ENCODE results near the gene MYH10.
A peak's percentile ranks its signal among the peaks of the same experiment; 100 is the strongest.

MYH10 gene

GRCh38 chr17:8649157-8650118 lies 18.9 kb upstream of the MYH10 start:
- DNase-seq = no peak

DNA sequence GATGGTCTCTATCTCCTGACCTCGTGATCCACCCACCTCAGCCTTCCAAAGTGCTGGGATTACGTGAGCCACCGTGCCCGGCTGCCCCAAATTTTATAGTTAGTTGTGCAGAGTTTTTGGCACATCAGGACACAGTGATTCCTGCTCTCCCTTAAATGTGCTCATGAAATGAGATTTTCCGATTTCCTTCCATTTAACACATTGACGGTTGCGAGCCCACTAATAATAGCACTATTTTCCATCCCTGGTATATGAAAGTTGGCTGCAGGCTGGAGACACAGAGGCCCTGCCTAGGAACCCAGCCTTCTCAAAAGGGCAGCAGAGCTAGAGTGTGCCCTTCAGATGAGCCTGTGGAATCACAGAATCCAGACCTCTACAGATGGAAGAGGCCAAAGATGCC lies 17.4 kb upstream of the MYH10 start:
- no peak for DNase-seq

DNA sequence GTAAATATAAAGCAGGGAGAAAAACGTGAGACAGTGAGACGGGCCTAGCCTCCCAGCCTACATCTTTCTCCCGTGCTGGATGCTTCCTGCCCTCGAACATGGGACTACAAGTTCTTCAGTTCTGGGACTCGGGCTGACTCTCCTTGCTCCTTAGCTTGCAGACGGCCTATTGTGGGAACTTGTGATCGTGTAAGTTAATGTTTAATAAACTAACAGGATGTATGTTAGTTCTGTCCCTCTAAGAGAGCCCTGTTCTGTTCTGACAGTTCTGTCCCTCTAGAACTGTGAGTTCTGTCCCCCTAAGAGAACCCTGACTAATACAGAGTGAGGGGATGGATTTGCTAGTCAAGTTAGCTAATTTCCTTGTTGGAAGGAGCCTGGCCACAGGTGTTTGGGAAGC lies 16.7 kb upstream of the MYH10 start:
- no peak for DNase-seq

DNA sequence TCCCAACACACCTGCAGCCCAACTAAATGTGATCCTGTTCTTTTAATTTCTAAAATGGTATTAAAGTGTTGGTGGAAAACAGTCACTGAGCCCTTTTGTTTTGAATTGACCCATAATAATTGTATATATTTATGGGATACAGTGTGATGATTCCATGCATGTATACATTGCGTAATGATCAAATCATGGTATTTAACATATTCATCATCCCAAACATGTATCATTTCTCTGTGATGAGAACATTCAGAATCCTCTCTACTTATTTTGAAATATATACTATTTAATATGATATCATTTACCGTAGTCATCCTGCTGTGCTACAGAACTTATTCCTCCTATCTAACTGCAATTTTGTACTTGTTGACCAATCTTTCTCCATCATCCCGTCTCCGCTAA lies 14.0 kb upstream of the MYH10 start:
- no peak for DNase-seq

GRCh38 chr17:8643855-8644506 lies 13.5 kb upstream of the MYH10 start:
- DNase-seq = no peak

- no peak for DNase-seq
Measured at GRCh38 chr17:8639709-8640108, 9.2 kb upstream of the MYH10 start.

GRCh38 chr17:8632061-8632460 lies 1.5 kb upstream of the MYH10 start:
- DNase-seq = no peak

DNA sequence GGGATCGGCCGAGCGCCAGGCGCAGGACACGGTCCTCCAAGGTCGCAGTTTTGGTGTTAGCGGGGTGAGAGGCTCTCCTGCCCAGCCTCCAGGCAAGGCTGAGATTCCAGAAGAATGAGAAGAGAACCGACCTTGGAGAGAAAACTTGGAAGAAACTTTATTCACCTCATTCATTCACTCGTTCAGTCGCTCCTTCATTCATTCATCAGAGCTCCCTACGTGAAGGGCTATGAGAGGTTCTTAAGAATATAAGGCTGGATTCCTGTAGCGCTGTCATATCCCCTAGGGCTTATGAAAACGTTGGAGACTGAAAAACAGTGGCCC lies 991 bp upstream of the MYH10 start:
- DNase-seq = no peak

GRCh38 chr17:8630802-8631553 lies 453 bp upstream of the MYH10 start:
- peak; percentile 52 to 99 (median 98) for DNase-seq

DNA sequence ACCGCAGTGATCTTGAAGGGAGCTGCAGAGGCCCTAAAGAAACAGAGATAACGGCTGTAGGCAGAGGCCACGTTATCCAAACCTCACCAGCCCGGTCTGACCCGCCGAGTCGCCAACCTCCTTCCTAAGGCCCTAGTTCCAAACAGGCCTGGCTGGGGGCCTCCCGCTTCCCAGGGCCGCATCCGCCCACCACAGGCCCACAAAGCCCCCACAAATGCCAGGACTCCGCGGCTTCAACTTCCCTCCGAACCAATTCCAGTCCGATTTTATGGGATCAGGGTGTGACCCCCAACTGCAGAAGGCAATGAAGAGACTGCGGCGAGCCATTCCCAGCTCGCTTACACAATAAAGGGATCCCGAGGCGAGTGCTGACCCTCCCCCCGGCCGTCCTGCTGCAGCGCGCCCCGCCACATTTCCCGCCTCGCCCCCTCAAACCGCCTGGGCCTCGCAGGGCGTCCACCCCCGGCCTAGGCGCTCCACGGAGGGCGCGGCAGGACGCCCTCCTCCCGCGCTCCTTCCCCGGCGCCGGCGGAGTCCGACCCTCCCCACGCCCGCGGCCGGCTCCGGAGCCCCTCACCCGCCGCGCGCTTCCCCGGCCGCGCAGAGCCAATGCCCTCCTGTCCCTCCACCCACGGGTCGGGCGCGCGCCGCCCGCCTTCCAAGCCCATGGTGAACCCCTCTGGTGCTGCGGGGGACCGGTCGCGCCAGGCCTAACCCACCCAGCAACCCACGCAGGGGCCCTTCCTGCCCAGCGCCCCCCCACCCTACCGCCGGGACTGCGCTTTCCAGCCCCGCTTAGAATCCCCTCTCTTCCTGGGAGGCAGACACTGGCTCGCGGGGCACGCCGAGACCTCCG lies 926 bp downstream of the MYH10 start:
- DNase-seq = peak in 30 of 56 donors; percentile 2 to 66 (median 28)

DNA sequence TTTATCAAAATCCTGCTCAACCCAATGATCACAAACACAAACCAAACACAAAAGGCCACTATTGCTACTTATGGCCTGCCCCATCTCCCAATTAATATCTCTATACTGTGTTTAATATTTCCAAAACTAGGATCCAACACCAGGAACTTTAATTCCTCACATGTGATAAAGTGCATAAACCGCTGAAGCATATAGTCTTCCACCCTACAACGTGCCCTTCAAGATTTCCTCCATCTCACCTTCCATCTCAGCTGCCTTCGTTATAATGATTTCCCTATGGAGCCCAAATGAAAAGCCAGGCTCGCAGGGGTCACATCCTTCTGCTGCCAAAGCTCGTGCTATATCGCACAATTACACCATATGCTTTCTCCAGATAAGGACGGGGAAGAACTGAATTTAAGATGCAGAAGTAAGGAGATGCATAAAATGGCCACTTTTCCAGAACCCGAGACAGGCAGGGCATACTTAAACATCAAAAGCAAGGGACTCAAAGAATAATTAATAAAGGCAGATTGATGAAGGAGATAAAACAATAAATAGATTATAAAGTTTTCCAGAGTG lies 1.8 kb downstream of the MYH10 start:
- DNase-seq = peak in 2 of 56 donors; percentile 0 to 5

DNA sequence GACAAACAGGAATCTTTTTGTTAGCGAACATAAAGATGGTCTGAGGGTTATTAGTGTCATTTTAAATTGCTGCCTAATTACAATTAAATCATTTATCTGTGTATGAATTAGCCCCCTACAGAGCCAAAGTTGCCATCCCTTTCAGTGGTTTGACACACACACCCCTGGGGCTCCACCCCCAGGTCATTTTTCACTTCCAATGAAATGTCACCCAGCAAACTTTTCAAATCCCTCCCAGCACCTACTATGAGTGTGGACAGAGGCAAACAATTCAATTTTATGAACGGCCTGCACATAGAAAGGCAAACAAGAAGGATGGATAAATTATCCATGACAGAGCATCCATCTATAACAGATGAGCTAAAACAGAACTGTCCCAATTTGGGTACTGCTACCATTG lies 2.4 kb downstream of the MYH10 start:
- DNase-seq = no peak

DNA sequence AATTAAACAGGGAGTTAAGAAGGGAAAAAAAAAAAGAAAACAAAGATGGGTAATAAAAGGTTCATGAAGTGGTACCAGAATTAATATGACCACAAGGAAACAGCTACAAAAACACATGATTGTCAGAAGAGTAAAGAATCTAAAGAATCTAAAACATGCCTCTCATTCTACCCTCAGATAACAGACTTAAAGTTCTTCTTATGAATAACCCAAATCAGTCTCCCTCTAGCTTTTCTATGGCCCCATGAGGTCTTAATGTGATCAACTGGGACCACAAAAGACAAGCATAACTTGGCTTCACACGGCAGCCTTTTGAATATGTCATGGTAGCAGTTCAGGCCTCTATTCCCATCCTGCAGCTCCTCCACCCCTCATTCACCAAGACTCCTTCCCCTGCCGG lies 6.9 kb downstream of the MYH10 start:
- DNase-seq = no peak

GRCh38 chr17:8622191-8622590 lies 8.3 kb downstream of the MYH10 start:
- no peak for DNase-seq

DNA sequence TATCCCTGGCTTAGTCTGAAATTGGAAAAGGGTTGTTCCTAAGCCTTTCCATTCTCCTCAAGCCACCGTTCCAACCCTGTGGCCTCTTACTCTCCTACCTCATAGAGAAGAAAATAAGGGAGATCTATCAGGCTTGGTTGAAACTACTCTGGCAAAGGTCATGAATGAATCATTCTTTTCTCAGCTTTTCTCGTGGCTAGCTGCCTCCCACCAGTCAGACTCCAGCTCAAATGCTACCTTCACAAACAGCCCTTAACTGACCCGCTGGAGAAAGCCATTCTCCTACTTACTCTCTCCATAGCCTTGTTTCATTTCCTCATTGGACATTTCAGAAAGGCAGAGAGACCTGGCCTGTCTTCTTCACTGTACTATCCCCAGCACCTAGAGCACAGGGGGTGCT lies 8.9 kb downstream of the MYH10 start:
- no peak for DNase-seq

GRCh38 chr17:8619294-8619693 lies 11.2 kb downstream of the MYH10 start:
- DNase-seq = no peak

- no peak for DNase-seq
Measured at GRCh38 chr17:8618825-8619224, 11.7 kb downstream of the MYH10 start.

DNA sequence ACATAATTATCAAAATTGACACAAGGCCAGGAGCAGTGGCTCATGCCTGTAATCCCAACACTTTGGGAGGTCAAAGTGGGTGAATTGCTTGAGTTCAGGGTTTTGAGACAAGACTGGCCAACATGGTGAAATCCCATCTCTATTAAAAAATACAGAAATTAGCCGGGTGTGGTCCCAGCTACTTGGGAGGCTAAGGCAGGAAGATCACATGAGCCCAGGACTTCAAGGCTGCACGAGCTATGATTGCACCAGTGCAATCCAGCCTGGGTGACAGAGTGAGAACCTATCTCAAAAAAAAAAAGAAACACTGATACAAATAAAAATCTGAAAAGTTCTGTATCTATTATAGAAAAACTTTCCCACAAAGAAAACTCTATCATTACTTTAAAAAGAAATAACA lies 15.5 kb downstream of the MYH10 start:
- no peak for DNase-seq

DNA sequence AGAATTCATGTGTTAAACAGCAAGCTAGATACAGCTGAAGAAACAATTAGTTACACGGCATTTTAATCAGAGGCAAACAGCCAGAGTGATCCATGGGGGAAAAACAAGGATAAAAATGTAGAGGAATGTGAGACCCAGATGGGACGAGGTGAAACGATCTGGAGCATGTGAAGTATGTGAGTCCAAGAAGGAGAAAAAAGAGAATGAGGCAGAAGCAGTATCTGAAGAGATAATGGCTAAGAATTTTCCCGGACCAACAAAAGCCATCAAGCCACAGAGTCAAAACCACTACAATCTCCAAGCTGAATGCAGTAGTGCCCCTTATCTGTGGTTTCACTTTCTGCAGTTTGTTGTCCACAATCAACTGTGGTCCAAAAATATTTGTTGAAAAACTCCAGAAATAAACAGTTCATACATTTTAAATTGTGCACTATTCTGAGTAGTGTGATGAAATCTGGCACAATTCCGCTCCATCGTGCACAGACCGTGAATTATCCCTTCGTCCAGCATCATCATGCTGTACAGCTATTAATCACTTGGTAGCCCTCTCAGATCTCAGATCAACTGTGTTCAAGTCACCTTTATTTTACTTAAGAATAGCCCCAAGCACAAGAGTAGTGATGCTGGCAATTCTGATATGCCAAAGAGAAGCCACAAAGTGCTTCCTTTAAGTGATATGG lies 18.8 kb downstream of the MYH10 start:
- DNase-seq = no peak

DNA sequence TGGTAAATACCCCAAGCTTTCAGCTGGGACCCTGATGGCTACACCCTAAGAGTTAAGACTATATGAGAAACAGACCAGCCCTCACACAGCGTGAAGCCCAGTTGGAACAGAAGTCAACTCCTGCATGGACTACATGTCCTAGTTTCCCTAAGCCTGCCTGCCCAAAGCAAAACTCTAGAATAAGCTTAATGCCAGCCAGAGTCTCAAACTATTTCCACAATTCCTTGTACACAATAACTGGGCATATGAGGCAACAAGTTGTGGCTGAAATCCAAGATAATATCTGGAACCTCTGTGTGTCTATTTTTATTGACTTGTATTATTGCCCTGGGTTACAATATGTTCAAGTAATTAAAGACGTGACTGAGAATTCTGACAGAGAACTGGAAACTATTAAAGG lies 19.4 kb downstream of the MYH10 start:
- DNase-seq = no peak

Data from amygdala (tissue), 56 donors.